GM12892 (cell line): ENCODE data around the gene CA14.

Experiments used
- POLR2A ChIP-seq: IDR thresholded peaks from 2 replicates; pipeline ENCODE4 v1.6.1; 2011; ENCODE audit warnings: low read depth, low read length, control low read depth
- POLR2AphosphoS5 ChIP-seq: IDR thresholded peaks from 2 replicates; pipeline ENCODE4 v1.6.1; 2011; ENCODE audit warnings: low read depth, low read length, control low read depth
- TAF1 ChIP-seq: IDR thresholded peaks from 2 replicates; pipeline ENCODE4 v1.6.1; 2011; ENCODE audit warnings: low read depth, mild to moderate bottlenecking, control low read depth, low read length, borderline replicate concordance

GRCh38 chr1:150281221-150281757 lies 23.7 kb downstream of the CA14 start:
- no peak for TF ChIP-seq POLR2A
- no peak for TF ChIP-seq TAF1
- TF ChIP-seq POLR2AphosphoS5, result no peak
